BLaER1 treated with 17β-estradiol and CSF1 and Interleukin-3, amounts not matched to agents 10 nM and 100 nM (cell line): ENCODE measurements around the gene GAL3ST1.
A peak's percentile ranks its signal among the peaks of the same experiment; 100 is the strongest.

Experiments used
- H3K27ac ChIP-seq, 11 experiments: shearing (Covaris generic); formaldehyde crosslinking; 2 replicates each; pipeline ENCODE4 v1.8.1; 2022
- H3K27me3 ChIP-seq, 11 experiments: shearing (Covaris generic); formaldehyde crosslinking; 2 replicates each; pipeline ENCODE4 v1.8.1; 2022
- H3K36me3 ChIP-seq, 11 experiments: shearing (Covaris generic); formaldehyde crosslinking; 2 replicates each; pipeline ENCODE4 v1.8.1; 2022
- H3K4me1 ChIP-seq, 10 experiments: shearing (Covaris generic); formaldehyde crosslinking; 2 replicates each; pipeline ENCODE4 v1.8.1; 2022
- H3K4me2 ChIP-seq, 11 experiments: shearing (Covaris generic); formaldehyde crosslinking; 2 replicates each; pipeline ENCODE4 v1.8.1; 2022
- H3K4me3 ChIP-seq, 10 experiments: shearing (Covaris generic); formaldehyde crosslinking; 2 replicates each; pipeline ENCODE4 v1.8.1; 2022
- H3K9ac ChIP-seq, 11 experiments: shearing (Covaris generic); formaldehyde crosslinking; 2 replicates each; pipeline ENCODE4 v1.8.1; 2022
- H3K9me3 ChIP-seq, 11 experiments: shearing (Covaris generic); formaldehyde crosslinking; replicated peaks in 1 of 11; 2 replicates each; pipeline ENCODE4 v1.8.1; 2022
- H4K20me1 ChIP-seq, 11 experiments: shearing (Covaris generic); formaldehyde crosslinking; 2 replicates each; pipeline ENCODE4 v1.8.1; 2022
- Cebpa-rat ChIP-seq, 11 experiments: shearing (Covaris generic); IDR thresholded peaks; 2 replicates each; pipeline ENCODE4 v1.8.1; 2022

Gene GAL3ST1

DNA sequence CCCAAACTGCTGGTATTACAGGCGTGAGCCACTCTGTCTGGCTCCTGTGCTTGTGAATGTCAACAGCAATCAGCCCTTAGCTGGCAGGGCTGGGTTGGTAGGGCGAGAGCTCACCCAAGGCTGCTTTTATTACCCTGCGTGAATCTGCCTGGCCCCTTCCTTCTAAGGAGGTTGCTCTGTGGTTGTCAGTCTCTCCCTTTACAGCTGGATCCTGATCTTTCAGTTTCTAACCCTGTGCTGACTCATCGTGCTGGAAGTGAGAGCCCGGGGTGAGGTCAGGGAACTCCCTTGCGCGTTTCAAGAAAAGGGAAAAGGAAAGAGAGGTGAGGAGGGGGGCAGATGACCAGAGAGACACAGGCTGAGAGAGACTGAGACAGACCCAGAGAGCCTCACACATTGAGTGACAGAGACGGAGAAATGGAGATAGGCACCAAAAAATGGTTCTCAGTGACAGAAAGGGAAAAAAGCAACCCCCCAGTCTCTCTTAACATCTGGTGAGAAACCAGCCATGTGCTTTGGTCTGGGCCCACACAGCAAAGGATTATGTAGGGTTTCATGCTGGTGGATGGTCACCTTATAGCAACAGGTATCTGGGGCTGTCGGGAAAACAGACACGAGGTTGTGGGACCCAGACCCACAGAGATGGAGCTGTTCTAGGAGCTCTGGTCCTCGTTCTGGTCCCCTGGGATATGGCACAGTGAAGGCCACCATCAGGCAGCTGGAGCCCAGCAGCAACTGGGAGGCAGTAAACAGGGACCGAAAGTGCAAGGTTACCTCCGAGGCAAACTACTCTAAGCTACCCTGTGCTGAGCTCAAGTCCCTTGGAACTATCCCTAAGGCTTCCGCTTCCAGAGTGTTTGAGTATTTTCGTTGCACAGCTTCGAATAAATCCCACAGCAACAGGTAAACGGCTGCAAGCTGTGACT, 35.1 kb upstream of the GAL3ST1 start:
- H3K27ac ChIP-seq, result peak overlapping the region; percentile 31 to 84 (median 80); a peak in 20 of 22 replicates
- no peaks in the 10 kb centered on the region for H3K27me3 ChIP-seq
- no peaks in the 10 kb centered on the region; a peak in 1 of 22 replicates for H3K36me3 ChIP-seq
- no peak for TF ChIP-seq Cebpa-rat (IDR thresholded peaks at IDR 0.05)
- peak overlapping the region; percentile 83 to 99 (median 94) for H3K4me2 ChIP-seq
- H3K4me3 ChIP-seq, result peak overlapping the region in 5 of 10 experiments; percentile 1 to 46 (median 14); a peak in 2 of 20 replicates
- H3K4me1 ChIP-seq, result peaks cover 59 to 67% (median 63%) of the 10 kb centered on the region in 10 experiments
- H4K20me1 ChIP-seq, result no peaks in the 10 kb centered on the region
- peak overlapping the region; percentile 36 to 80 (median 50); a peak in 20 of 22 replicates for H3K9ac ChIP-seq
- H3K9me3 ChIP-seq, result no peaks in the 10 kb centered on the region

DNA sequence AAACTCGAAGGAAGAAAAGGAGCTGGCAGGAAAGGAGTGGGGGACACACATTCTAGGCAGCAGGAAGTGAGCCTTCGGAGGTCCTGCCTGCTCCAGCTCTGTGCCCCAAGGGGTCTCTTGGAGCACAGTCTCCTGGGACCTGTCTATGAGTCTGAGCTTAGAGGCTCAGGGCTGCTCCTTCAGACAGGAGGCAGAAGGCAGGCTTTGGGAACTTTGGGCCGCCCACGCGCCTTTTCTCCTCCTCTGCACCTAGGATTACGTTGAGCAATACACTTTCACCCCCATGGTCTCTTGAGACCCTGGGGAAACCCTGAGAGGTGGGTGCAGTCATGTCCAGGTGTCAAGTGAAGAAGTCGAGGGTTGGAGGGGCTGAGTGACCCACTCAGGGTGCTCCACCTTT, 33.5 kb upstream of the GAL3ST1 start:
- peak overlapping the region; percentile 55 to 84 (median 80); a peak in 19 of 22 replicates for H3K27ac ChIP-seq
- H3K27me3 ChIP-seq, result no peaks in the 10 kb centered on the region
- peak overlapping the region; percentile 83 to 99 (median 94) for H3K4me2 ChIP-seq
- H3K9me3 ChIP-seq, result no peaks in the 10 kb centered on the region
- H3K4me3 ChIP-seq, result peak overlapping the region in 5 of 10 experiments; percentile 46 to 58 (median 55); a peak in 2 of 20 replicates
- peaks cover 60 to 68% (median 66%) of the 10 kb centered on the region in 10 experiments for H3K4me1 ChIP-seq
- TF ChIP-seq Cebpa-rat (IDR thresholded peaks at IDR 0.05), result no peak
- H3K9ac ChIP-seq, result peak overlapping the region; percentile 36 to 80 (median 76); a peak in 15 of 22 replicates
- H4K20me1 ChIP-seq, result no peaks in the 10 kb centered on the region
- H3K36me3 ChIP-seq, result 0 out of 22 replicates have a peak, but pooled peaks cover 0 to 5% (median 0%) of the 10 kb centered on the region in 11 experiments

DNA sequence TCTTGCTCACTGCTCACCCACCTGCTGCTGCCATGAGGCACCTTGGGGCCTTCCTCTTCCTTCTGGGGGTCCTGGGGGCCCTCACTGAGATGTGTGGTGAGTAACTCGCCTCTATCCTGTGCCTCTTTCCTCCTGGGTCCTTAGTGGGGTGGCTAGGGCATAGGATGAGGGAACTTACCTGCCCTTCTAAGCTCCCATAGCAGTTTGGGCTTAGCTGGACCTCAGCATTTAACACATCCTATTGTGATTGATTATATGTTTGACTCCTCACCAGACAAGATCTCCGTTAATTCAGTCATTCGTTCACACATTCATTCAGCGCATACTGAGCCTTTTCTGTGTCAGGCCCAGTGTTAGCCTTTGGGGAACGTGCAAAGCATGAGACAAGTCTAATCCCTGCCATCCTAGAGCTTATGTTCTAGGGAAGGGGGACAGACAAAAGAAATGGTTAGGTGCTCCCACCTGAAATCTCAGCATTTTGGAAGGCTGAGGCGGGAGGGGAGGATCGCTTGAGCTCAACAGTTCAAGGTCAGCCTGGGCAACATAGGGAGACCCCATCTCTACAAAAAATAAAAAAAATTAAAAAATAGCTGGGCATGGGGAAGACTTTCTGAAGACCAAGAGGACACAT, 33.0 kb upstream of the GAL3ST1 start:
- peak overlapping the region; percentile 46 to 68 (median 58) for H3K4me3 ChIP-seq
- H3K9me3 ChIP-seq, result no peaks in the 10 kb centered on the region
- peak overlapping the region; percentile 55 to 84 (median 80); a peak in 21 of 22 replicates for H3K27ac ChIP-seq
- H3K4me1 ChIP-seq, result peaks cover 60 to 68% (median 66%) of the 10 kb centered on the region in 10 experiments
- H3K9ac ChIP-seq, result peak overlapping the region; percentile 68 to 80 (median 76)
- no peaks in the 10 kb centered on the region for H3K27me3 ChIP-seq
- H4K20me1 ChIP-seq, result no peaks in the 10 kb centered on the region
- 0 out of 22 replicates have a peak, but pooled peaks cover 0 to 5% (median 0%) of the 10 kb centered on the region in 11 experiments for H3K36me3 ChIP-seq
- H3K4me2 ChIP-seq, result peak overlapping the region; percentile 83 to 99 (median 94)
- no peak for TF ChIP-seq Cebpa-rat (IDR thresholded peaks at IDR 0.05)

DNA sequence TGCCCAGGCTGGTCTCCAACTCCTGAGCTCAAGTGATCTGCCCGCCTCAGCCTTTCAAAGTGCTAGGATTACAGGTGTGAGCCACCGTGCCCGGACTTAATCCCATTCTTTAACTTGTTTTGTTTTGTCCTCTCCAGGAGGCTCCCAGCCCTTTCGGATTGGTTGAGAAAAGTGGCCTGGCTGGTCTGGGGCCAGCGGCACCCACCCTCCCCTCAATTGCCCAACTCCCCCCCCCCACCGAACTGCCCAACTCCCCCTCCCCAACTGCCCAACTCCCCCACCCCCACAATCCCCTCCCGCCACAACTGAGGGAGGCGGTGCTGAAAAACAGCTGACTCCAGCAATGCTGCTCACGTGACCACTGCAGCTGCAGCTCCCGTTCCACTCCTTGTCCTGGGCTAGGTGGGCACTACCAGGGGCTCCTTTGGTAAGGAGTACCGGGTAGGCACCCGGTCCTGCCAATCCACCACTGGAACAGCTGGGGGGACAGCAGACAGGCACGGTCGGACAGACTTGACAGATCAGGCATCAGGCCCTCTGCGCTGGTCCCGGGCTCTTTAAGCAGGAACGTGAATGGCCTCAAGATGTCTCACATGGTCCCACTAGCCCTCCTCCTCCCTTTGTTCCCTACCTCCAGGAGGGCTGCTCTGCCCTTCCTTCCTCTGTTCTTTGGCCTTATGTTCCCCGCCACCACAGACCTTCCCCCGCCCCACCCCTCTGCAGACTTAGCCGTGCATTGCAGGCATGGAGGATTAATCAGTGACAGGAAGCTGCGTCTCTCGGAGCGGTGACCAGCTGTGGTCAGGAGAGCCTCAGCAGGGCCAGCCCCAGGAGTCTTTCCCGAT, 32.2 kb upstream of the GAL3ST1 start, which contains the start of gene TCN2:
Gene TCN2, plus strand, starts transcription at position 720 of the 845 bp plus-strand sequence. CDS start 158 bp downstream, outside the sequence.
- Histone ChIP-seq H3K9ac (peak within 1 kb of the TSS; percentile 68 to 80 (median 76)), H4K20me1 (no peaks in the 10 kb centered on the region), H3K4me2 (peak within 1 kb of the TSS; percentile 83 to 99 (median 94)), H3K4me3 (peak within 1 kb of the TSS; percentile 46 to 68 (median 58)), H3K9me3 (no peaks in the 10 kb centered on the region), H3K4me1 (peaks cover 60 to 68% (median 66%) of the 10 kb centered on the region in 10 experiments), H3K27me3 (no peaks in the 10 kb centered on the region), H3K36me3 (0 out of 22 replicates have a peak, but pooled peaks cover 0 to 5% (median 0%) of the 10 kb centered on the region in 11 experiments), H3K27ac (peak within 1 kb of the TSS; percentile 56 to 84 (median 80))
- TF ChIP-seq Cebpa-rat (IDR thresholded peaks at IDR 0.05), result no peak

DNA sequence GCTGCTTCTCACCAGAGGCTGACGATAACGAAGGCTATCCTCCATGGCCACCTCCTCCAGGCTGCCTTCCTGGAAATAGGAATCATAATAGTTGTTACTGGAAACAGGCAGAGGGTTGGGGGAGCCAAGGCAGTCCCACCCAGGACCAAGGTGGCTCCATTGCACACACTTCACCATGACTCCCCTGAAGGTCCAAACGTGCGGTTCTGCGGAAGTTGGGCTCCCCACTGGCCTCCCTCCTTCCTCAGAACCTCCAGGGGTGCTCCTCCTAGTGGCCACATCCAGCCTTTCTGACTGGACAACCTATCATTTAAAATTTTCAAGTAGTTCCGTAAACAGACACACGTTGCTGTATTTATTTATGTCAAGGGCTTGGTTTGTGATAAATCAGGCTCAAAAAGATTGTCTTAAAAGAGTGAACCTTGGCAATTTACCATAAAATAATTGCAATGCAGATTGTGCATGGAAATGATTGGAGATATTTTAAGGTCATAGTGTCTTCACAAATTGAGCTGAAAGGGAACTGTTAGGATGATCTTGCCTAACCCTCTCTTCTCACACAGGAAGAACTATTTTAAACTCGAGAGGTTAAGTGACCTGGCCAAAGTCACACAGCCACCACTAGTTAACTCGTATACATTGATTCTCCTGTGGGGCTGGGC, 31.1 kb upstream of the GAL3ST1 start:
- Histone ChIP-seq H3K4me1 (peaks cover 50 to 69% (median 61%) of the 10 kb centered on the region in 10 experiments), H3K4me3 (peak overlapping the region in 8 of 10 experiments; percentile 44 to 68 (median 50); a peak in 15 of 20 replicates), H3K9me3 (no peaks in the 10 kb centered on the region), H3K36me3 (0 out of 22 replicates have a peak, but pooled peaks cover 0 to 5% (median 0%) of the 10 kb centered on the region in 11 experiments), H3K27ac (peak overlapping the region; percentile 46 to 84 (median 80); a peak in 19 of 22 replicates), H3K27me3 (no peaks in the 10 kb centered on the region), H3K9ac (peak overlapping the region; percentile 58 to 79 (median 68); a peak in 18 of 22 replicates), H3K4me2 (peak overlapping the region; percentile 71 to 98 (median 91)), H4K20me1 (no peaks in the 10 kb centered on the region)
- no peak for TF ChIP-seq Cebpa-rat (IDR thresholded peaks at IDR 0.05)

DNA sequence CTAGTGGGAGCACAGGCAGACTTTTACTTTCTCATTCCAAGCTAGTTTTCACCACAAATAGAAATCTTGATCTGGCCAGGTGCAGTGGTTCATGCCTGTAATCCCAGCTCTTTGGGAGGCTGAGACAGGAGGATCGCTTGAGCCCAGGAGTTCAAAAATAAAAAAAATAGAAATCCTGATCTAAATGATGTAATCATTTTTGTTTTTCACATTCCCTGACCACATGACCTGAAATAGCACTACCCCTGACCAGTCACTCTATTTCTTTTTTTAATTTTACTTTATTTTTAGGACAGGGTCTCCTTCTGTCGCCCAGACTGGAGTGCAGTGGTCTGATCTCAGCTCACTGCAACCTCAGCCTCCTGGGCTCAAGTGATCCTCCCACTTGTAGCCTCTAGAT, 30.3 kb upstream of the GAL3ST1 start:
- 0 out of 22 replicates have a peak overlapping the region, but pooled peaks of 1 of the 11 experiments have one; percentile 16 for H3K9ac ChIP-seq
- no peaks in the 10 kb centered on the region for H4K20me1 ChIP-seq
- peak overlapping the region in 1 of 11 experiments; percentile 29; a peak in 3 of 22 replicates for H3K27ac ChIP-seq
- no peak for TF ChIP-seq Cebpa-rat (IDR thresholded peaks at IDR 0.05)
- H3K4me1 ChIP-seq, result peaks cover 42 to 61% (median 52%) of the 10 kb centered on the region in 10 experiments
- H3K36me3 ChIP-seq, result 0 out of 22 replicates have a peak, but pooled peaks cover 0 to 5% (median 0%) of the 10 kb centered on the region in 11 experiments
- peak overlapping the region in 7 of 11 experiments; percentile 71 to 98 (median 94); a peak in 11 of 22 replicates for H3K4me2 ChIP-seq
- H3K9me3 ChIP-seq, result no peaks in the 10 kb centered on the region
- H3K27me3 ChIP-seq, result no peaks in the 10 kb centered on the region
- H3K4me3 ChIP-seq, result no peak overlapping the region

DNA sequence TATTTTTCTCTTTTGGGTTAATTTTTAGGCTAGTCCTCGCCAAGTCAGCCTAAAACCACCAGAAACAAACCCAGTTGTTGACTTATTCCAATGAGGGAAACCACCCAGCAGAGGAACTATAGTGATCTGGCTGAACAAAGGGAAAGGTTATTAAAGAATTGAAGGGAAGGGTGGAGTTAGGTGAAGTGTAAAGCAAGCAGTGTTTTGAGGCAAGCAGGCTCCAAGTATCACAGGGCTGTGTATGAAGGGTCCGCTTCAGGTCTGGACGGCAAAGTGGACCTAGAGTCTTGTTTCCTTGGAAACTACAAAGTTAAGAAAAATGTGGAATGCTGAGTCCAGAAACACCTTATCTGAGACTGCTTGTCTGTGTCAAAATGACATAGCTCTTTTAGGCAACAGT, 29.3 kb upstream of the GAL3ST1 start:
- Histone ChIP-seq H3K36me3 (0 out of 22 replicates have a peak, but pooled peaks cover 0 to 5% (median 0%) of the 10 kb centered on the region in 11 experiments), H3K9ac (no peak overlapping the region), H3K27ac (peak overlapping the region in 1 of 11 experiments; percentile 5; a peak in 1 of 22 replicates), H4K20me1 (no peaks in the 10 kb centered on the region), H3K9me3 (no peaks in the 10 kb centered on the region), H3K27me3 (no peaks in the 10 kb centered on the region), H3K4me3 (no peak overlapping the region), H3K4me1 (peaks cover 32 to 51% (median 43%) of the 10 kb centered on the region in 10 experiments), H3K4me2 (no peak overlapping the region)
- no peak for TF ChIP-seq Cebpa-rat (IDR thresholded peaks at IDR 0.05)
